ENCODE measurements around the gene UMAD1.
"Not testable (repeated sequence)": the region's sequence is repeated elsewhere in the genome, so short reads cannot be mapped to it uniquely, and the experiment has no call there.

Gene UMAD1

DNA sequence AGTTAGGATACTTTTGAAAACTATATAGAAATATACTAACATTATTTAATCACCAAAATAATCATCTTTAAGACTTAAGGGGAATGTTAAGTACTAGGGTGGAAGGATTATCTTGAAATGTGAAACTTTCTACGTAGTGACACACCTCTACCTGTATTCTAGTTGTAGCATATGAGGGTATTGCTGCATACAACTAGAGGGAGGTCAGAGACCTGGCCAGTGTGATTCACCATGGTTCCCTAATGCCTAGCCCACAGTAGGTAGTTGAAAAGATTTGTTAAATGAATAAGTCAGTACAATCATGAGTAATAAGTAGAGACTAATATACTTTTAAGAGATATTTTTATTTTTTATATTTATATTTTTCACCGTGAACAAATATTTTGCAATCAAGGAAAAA, 162.0 kb downstream of the UMAD1 start:
- peaks cover 3 to 8% of the 10 kb centered on the region in 2 experiments for H3K4me1 ChIP-seq (ENCODE audit: control insufficient read depth in 1 of 2, insufficient read depth in 2 of 2, low read length in 2 of 2)
- H2BK5ac ChIP-seq (ENCODE audit: low read depth, low read length, poor library complexity) = no peak overlapping the region
- H3K23ac ChIP-seq (ENCODE audit: low read length) = no peak overlapping the region
- H2BK120ac ChIP-seq (ENCODE audit: insufficient read depth, low read length, poor library complexity) = no peak overlapping the region
- no peaks in the 10 kb centered on the region for H3K27me3 ChIP-seq (ENCODE audit: insufficient read depth, low read length)
- no peaks in the 10 kb centered on the region for H3K9me3 ChIP-seq (ENCODE audit: insufficient read depth, low read depth, low read length)
- DNase-seq = peak; percentile 61 to 75
- H4K8ac ChIP-seq (ENCODE audit: low read depth, low read length) = no peak overlapping the region
- no peak overlapping the region for H2AFZ ChIP-seq (ENCODE audit: insufficient read depth, low read length, poor library complexity)
- H3K4me3 ChIP-seq (ENCODE audit: low read depth, low read length) = no peak overlapping the region
- no peak overlapping the region for H3K9ac ChIP-seq (ENCODE audit: low read length)
- H3K18ac ChIP-seq (ENCODE audit: low read length) = no peak overlapping the region
- H3K27ac ChIP-seq (ENCODE audit: low read depth, low read length) = no peak overlapping the region
- no peaks in the 10 kb centered on the region for H3K36me3 ChIP-seq (ENCODE audit: control insufficient read depth in 1 of 2, insufficient read depth in 2 of 2, low read length in 2 of 2)
- H2AK5ac ChIP-seq (ENCODE audit: low read length) = no peak overlapping the region
- H3K79me2 ChIP-seq (ENCODE audit: control insufficient read depth, insufficient read depth, low read length, poor library complexity) = no peaks in the 10 kb centered on the region
- no peak overlapping the region for H2BK12ac ChIP-seq (ENCODE audit: low read length)
- no peak overlapping the region for H4K12ac ChIP-seq (ENCODE audit: low read depth, low read length)
- no peak overlapping the region for H4K91ac ChIP-seq (ENCODE audit: low read depth, low read length)
- no peak overlapping the region for H3K4me2 ChIP-seq (ENCODE audit: low read length)
- no peak overlapping the region for H3K4ac ChIP-seq (ENCODE audit: low read depth, low read length)
- no CpG with 5 or more reads among the region's 2 CpGs for WGBS (ENCODE audit: extremely low coverage, insufficient coverage, insufficient read length)
- peaks cover 13% of the 10 kb centered on the region for H3K79me1 ChIP-seq (ENCODE audit: low read length)
- no peak overlapping the region for H3K14ac ChIP-seq (ENCODE audit: low read length)

DNA sequence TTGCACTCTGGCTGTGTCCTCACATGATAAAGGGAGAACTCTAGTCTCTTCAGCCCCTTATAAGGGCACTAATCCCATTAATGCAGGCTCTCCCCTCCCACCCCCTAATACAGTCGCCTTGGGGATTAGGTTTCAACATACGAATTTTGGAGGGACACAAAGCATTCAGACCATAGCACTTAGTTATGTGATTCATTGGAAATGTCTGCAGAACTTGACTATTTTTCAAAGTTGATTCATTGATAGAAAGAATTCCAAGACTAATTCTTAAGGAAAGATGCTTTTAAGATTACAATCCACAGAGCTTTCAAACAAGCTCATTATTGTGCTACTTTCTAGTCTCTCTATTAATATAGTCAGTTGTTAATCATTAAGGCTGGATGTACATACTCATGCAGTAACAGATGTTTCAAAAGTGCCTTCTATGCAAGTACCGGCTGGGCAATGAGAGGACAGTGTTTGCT, 163.2 kb downstream of the UMAD1 start:
- no peak overlapping the region for H3K9ac ChIP-seq (ENCODE audit: low read length)
- no peak overlapping the region for H4K91ac ChIP-seq (ENCODE audit: low read depth, low read length)
- peaks cover 0 to 3% of the 10 kb centered on the region in 2 experiments for H3K4me1 ChIP-seq (ENCODE audit: control insufficient read depth in 1 of 2, insufficient read depth in 2 of 2, low read length in 2 of 2)
- H3K4ac ChIP-seq (ENCODE audit: low read depth, low read length) = no peak overlapping the region
- WGBS (ENCODE audit: extremely low coverage, insufficient coverage, insufficient read length) = no CpG with 5 or more reads among the region's 3 CpGs
- H3K4me3 ChIP-seq (ENCODE audit: low read depth, low read length) = no peak overlapping the region
- H3K36me3 ChIP-seq (ENCODE audit: control insufficient read depth in 1 of 2, insufficient read depth in 2 of 2, low read length in 2 of 2) = no peaks in the 10 kb centered on the region
- no peak overlapping the region for H3K18ac ChIP-seq (ENCODE audit: low read length)
- H3K27ac ChIP-seq (ENCODE audit: low read depth, low read length) = no peak overlapping the region
- H2BK120ac ChIP-seq (ENCODE audit: insufficient read depth, low read length, poor library complexity) = no peak overlapping the region
- H2AK5ac ChIP-seq (ENCODE audit: low read length) = no peak overlapping the region
- no peak overlapping the region for H3K4me2 ChIP-seq (ENCODE audit: low read length)
- H3K79me2 ChIP-seq (ENCODE audit: control insufficient read depth, insufficient read depth, low read length, poor library complexity) = no peaks in the 10 kb centered on the region
- H2BK5ac ChIP-seq (ENCODE audit: low read depth, low read length, poor library complexity) = no peak overlapping the region
- no peak overlapping the region for H2BK12ac ChIP-seq (ENCODE audit: low read length)
- no peak overlapping the region for H3K14ac ChIP-seq (ENCODE audit: low read length)
- no peak overlapping the region for H4K12ac ChIP-seq (ENCODE audit: low read depth, low read length)
- H3K27me3 ChIP-seq (ENCODE audit: insufficient read depth, low read length) = no peaks in the 10 kb centered on the region
- no peak overlapping the region for H2AFZ ChIP-seq (ENCODE audit: insufficient read depth, low read length, poor library complexity)
- no peak overlapping the region for H3K23ac ChIP-seq (ENCODE audit: low read length)
- peaks cover 8% of the 10 kb centered on the region for H3K79me1 ChIP-seq (ENCODE audit: low read length)
- no peak overlapping the region for H4K8ac ChIP-seq (ENCODE audit: low read depth, low read length)
- H3K9me3 ChIP-seq (ENCODE audit: insufficient read depth, low read depth, low read length) = no peaks in the 10 kb centered on the region
- DNase-seq = no peak

DNA sequence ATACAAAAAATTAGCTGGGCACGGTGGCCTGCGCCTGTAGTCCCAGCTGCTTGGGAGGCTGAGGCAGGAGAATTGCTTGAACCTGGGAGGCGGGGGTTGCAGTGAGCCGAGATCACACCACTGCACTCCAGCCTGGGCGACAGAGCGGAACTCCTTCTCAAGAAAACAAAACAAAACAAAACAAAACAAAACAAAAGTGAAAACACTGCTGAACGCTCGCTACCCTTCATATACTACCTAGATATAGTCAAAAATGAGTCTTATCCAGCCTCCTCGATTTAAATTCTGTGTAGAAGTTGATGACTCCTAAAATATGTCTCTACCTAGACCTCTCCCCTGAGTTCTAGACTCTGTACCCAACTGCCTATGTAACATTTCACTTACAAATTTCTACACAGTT, 164.3 kb downstream of the UMAD1 start:
- H3K4me3 ChIP-seq (ENCODE audit: low read depth, low read length); H4K91ac ChIP-seq (ENCODE audit: low read depth, low read length); H4K8ac ChIP-seq (ENCODE audit: low read depth, low read length); H4K12ac ChIP-seq (ENCODE audit: low read depth, low read length); H3K4me1 ChIP-seq (ENCODE audit: control insufficient read depth in 1 of 2, insufficient read depth in 2 of 2, low read length in 2 of 2); H2BK120ac ChIP-seq (ENCODE audit: insufficient read depth, low read length, poor library complexity); DNase-seq; H3K18ac ChIP-seq (ENCODE audit: low read length); H2AK5ac ChIP-seq (ENCODE audit: low read length); H3K27ac ChIP-seq (ENCODE audit: low read depth, low read length); H3K9me3 ChIP-seq (ENCODE audit: insufficient read depth, low read depth, low read length); H3K9ac ChIP-seq (ENCODE audit: low read length); H3K23ac ChIP-seq (ENCODE audit: low read length); H3K4ac ChIP-seq (ENCODE audit: low read depth, low read length); H3K14ac ChIP-seq (ENCODE audit: low read length); H2AFZ ChIP-seq (ENCODE audit: insufficient read depth, low read length, poor library complexity); H2BK12ac ChIP-seq (ENCODE audit: low read length); H2BK5ac ChIP-seq (ENCODE audit: low read depth, low read length, poor library complexity); H3K79me1 ChIP-seq (ENCODE audit: low read length); H3K27me3 ChIP-seq (ENCODE audit: insufficient read depth, low read length); H3K4me2 ChIP-seq (ENCODE audit: low read length); H3K79me2 ChIP-seq (ENCODE audit: control insufficient read depth, insufficient read depth, low read length, poor library complexity); H3K36me3 ChIP-seq (ENCODE audit: control insufficient read depth in 1 of 2, insufficient read depth in 2 of 2, low read length in 2 of 2): not testable (repeated sequence)
- WGBS (ENCODE audit: extremely low coverage, insufficient coverage, insufficient read length) = no CpG with 5 or more reads among the region's 9 CpGs

DNA sequence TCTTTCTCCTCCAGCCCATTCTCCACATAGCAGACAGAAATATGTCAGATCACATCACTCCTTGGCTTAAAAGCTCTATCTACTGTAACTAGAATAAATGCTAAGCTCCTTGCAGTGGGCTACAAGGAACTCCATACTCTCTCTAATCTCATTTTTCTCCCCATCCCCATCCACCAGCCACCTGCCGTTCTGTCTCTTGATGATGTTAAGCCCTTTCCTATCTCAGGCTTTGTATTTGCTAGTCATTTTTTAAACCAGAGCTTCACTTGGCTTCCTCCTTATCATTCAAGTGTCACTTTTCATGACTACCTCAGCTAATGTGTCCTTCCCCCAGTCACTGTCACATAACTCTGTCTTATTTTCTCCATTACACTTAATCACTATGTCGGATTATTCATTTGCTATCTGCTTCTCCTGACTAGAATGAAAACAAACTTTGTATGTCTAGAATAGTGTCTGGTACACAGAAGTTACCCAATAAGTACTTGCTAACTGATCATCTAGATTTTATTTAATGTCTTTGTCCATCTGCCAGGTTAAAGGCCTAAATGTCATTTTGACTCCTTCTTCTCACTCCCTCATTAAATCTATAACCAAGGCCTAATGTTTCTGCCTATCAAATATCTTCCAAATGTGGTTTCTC, 165.1 kb downstream of the UMAD1 start:
- Histone ChIP-seq H2BK5ac (ENCODE audit: low read depth, low read length, poor library complexity) (no peak overlapping the region), H3K79me2 (ENCODE audit: control insufficient read depth, insufficient read depth, low read length, poor library complexity) (no peaks in the 10 kb centered on the region), H2BK12ac (ENCODE audit: low read length) (no peak overlapping the region), H2AFZ (ENCODE audit: insufficient read depth, low read length, poor library complexity) (no peak overlapping the region), H3K27ac (ENCODE audit: low read depth, low read length) (no peak overlapping the region), H2AK5ac (ENCODE audit: low read length) (no peak overlapping the region), H3K4me3 (ENCODE audit: low read depth, low read length) (no peak overlapping the region), H3K4me1 (ENCODE audit: control insufficient read depth in 1 of 2, insufficient read depth in 2 of 2, low read length in 2 of 2) (no peaks in the 10 kb centered on the region), H4K8ac (ENCODE audit: low read depth, low read length) (no peak overlapping the region), H3K9me3 (ENCODE audit: insufficient read depth, low read depth, low read length) (no peaks in the 10 kb centered on the region), H3K27me3 (ENCODE audit: insufficient read depth, low read length) (no peaks in the 10 kb centered on the region), H4K12ac (ENCODE audit: low read depth, low read length) (no peak overlapping the region), H2BK120ac (ENCODE audit: insufficient read depth, low read length, poor library complexity) (no peak overlapping the region), H3K14ac (ENCODE audit: low read length) (no peak overlapping the region), H4K91ac (ENCODE audit: low read depth, low read length) (no peak overlapping the region), H3K79me1 (ENCODE audit: low read length) (peaks cover 2% of the 10 kb centered on the region), H3K23ac (ENCODE audit: low read length) (no peak overlapping the region), H3K4me2 (ENCODE audit: low read length) (no peak overlapping the region), H3K9ac (ENCODE audit: low read length) (no peak overlapping the region), H3K18ac (ENCODE audit: low read length) (no peak overlapping the region), H3K36me3 (ENCODE audit: control insufficient read depth in 1 of 2, insufficient read depth in 2 of 2, low read length in 2 of 2) (no peaks in the 10 kb centered on the region), H3K4ac (ENCODE audit: low read depth, low read length) (no peak overlapping the region)
- WGBS (ENCODE audit: extremely low coverage, insufficient coverage, insufficient read length) = no CpG with 5 or more reads among the region's 2 CpGs
- no peak for DNase-seq

Measured in trophoblast cell (in vitro differentiated cells and primary cell).